Measurements from ENCODE around the gene TMEM170B. TPM values are rescaled to one million over a fixed set of nuclear protein-coding genes. Genes with fewer than 3 reads are reported as not detected.

Gene TMEM170B
- total and polyA plus RNA-seq, 2 experiments from 2014 or later, result 0.14 to 0.54 TPM

DNA sequence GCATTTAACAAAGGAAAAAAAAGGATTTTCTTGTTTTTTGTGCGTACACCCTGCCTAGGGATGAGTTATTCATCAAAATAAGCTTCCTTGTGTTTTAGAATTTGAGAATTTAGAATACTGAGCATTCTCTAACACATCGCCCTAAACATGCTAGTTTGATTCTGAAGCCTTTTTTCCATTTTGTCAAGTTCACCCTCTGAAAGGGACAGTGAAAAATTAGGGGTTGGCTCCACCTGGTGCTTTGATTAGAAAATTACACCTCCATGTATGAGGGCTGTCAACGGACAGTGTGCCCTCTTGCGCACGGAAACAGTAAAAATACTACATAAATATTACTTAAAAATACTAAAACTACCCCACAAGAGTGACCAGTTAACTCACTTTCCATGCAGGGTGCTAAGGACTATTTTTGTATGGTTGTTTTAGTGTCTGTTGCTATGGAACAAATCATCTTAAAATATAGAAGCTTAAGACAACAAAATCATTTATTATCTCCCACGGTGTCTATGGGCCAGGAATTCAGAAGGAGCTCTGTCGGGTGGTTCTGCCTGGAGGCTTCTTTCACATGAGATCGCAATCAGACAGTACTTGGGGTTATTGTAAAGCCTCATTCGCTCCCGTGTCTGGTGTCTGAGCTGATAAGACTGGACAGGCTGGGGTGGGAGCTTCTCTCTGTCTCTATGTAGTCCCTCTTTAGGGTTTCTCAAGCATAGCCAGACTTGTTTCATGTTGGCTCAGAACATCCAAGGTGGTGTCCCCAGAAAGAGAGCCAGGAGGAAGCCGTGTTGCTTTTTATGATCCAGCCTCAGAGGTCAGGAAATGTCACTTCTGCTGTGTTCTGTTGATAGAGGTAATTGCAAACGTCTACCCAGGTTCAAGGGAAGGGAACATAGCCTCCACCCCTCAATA lies 41.1 kb upstream of the TMEM170B start:
- Histone ChIP-seq H3K79me2 (ENCODE audit: insufficient read depth) (no peaks in the 10 kb centered on the region), H3K4me2 (ENCODE audit: unreplicated experiment) (no peak overlapping the region), H3K9me2 (ENCODE audit: insufficient read depth) (no peaks in the 10 kb centered on the region), H2AFZ (peak overlapping the region; percentile 10; the same call in 1 of the 2 replicates), H3K9me3 (ENCODE audit: low read depth) (no peaks in the 10 kb centered on the region), H4K20me1 (ENCODE audit: insufficient read depth) (no peaks in the 10 kb centered on the region), H3K9ac (no peak overlapping the region), H3K27ac (no peak overlapping the region), H3K27me3 (replicated peaks; ENCODE audit: insufficient read depth) (no peaks in the 10 kb centered on the region), H3K4me1 (ENCODE audit: insufficient read depth) (peaks cover 10% of the 10 kb centered on the region), H3K4me3 (no peak overlapping the region), H3F3A (ENCODE audit: insufficient read depth) (no peaks in the 10 kb centered on the region), H3K36me3 (ENCODE audit: low read depth) (no peaks in the 10 kb centered on the region)
- in situ Hi-C loops (cut with MboI), result loop anchor here (10.0 to 25.0 kb wide), 2 partner anchors 352 to 534 kb away; no protein-coding TSS in a partner anchor
- peak; percentile 86 for DNase-seq
- 32 to 34% methylated on average over 12 of the region's 12 CpGs for WGBS, 2 experiments (ENCODE audit: low coverage in 1 of 2, low lambda C conversion rate in 2 of 2, missing lambda C conversion rate in 2 of 2)
- no peak for TF ChIP-seq EZH2phosphoT487 (IDR thresholded peaks at IDR 0.05; ENCODE audit: insufficient read depth, low read depth)
- no peak for TF ChIP-seq EZH2 (IDR thresholded peaks at IDR 0.05; ENCODE audit: insufficient read depth, poor library complexity, severe bottlenecking)

DNA sequence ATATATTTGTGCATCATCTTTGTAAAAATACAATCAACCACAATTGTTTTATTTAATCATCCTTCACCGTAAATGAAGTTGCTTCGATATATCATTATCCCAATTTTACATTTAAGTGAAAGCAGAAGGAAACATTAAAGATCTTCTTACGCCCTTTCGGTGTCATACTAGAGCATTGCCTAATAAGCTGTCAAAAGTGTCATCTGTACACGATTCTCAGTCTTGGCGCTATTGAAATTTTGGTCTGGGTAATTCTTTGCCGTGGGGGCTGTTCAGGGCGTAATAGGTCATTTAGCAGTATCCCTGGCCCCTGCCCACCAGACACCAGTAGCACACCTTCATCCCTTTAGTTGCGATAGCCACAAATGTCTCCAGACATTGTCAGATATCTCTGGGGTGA lies 40.4 kb upstream of the TMEM170B start:
- no peak for TF ChIP-seq EZH2phosphoT487 (IDR thresholded peaks at IDR 0.05; ENCODE audit: insufficient read depth, low read depth)
- TF ChIP-seq EZH2 (IDR thresholded peaks at IDR 0.05; ENCODE audit: insufficient read depth, poor library complexity, severe bottlenecking), result no peak
- no peaks in the 10 kb centered on the region for H3K9me2 ChIP-seq (ENCODE audit: insufficient read depth)
- no peaks in the 10 kb centered on the region for H3F3A ChIP-seq (ENCODE audit: insufficient read depth)
- no peaks in the 10 kb centered on the region for H3K27me3 ChIP-seq (replicated peaks; ENCODE audit: insufficient read depth)
- H3K9ac ChIP-seq, result no peak overlapping the region
- H4K20me1 ChIP-seq (ENCODE audit: insufficient read depth), result no peaks in the 10 kb centered on the region
- no peak for DNase-seq
- H3K36me3 ChIP-seq (ENCODE audit: low read depth), result no peaks in the 10 kb centered on the region
- in situ Hi-C loops (cut with MboI), result loop anchor here (10.0 to 25.0 kb wide), 2 partner anchors 352 to 535 kb away; no protein-coding TSS in a partner anchor
- H3K79me2 ChIP-seq (ENCODE audit: insufficient read depth), result no peaks in the 10 kb centered on the region
- H3K27ac ChIP-seq, result no peak overlapping the region
- H3K4me1 ChIP-seq (ENCODE audit: insufficient read depth), result peaks cover 10% of the 10 kb centered on the region
- no peak overlapping the region for H2AFZ ChIP-seq
- H3K9me3 ChIP-seq (ENCODE audit: low read depth), result no peaks in the 10 kb centered on the region
- 91 to 94% methylated on average over 9 of the region's 9 CpGs for WGBS, 2 experiments (ENCODE audit: low coverage in 1 of 2, low lambda C conversion rate in 2 of 2, missing lambda C conversion rate in 2 of 2)
- no peak overlapping the region for H3K4me2 ChIP-seq (ENCODE audit: unreplicated experiment)
- H3K4me3 ChIP-seq, result no peak overlapping the region

DNA sequence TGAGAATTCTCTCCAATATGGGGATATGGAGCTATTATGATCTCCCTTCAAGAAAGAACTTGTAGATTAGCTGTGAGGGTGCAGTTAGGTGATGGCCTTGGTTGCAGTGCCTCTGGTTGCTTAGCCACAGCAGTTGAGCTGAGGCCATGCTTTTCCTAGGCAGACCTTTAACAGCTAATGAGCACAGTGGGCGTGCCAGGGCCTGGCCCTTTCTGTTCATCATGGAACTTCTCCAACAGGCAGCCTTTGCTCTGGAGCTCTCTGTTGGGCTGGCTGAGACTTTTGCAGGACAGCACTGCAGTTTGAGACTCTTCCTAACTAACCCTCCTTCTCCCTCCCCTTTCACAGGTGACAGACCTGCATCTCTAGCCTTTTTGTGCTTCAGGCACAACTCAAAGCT lies 39.7 kb upstream of the TMEM170B start:
- no peaks in the 10 kb centered on the region for H4K20me1 ChIP-seq (ENCODE audit: insufficient read depth)
- no peak overlapping the region for H2AFZ ChIP-seq
- no peaks in the 10 kb centered on the region for H3K9me3 ChIP-seq (ENCODE audit: low read depth)
- TF ChIP-seq EZH2phosphoT487 (IDR thresholded peaks at IDR 0.05; ENCODE audit: insufficient read depth, low read depth), result no peak
- no peak for TF ChIP-seq EZH2 (IDR thresholded peaks at IDR 0.05; ENCODE audit: insufficient read depth, poor library complexity, severe bottlenecking)
- no peaks in the 10 kb centered on the region for H3K27me3 ChIP-seq (replicated peaks; ENCODE audit: insufficient read depth)
- H3F3A ChIP-seq (ENCODE audit: insufficient read depth), result no peaks in the 10 kb centered on the region
- no peak overlapping the region for H3K9ac ChIP-seq
- H3K79me2 ChIP-seq (ENCODE audit: insufficient read depth), result no peaks in the 10 kb centered on the region
- H3K27ac ChIP-seq, result no peak overlapping the region
- peak; percentile 3 for DNase-seq
- peaks cover 6% of the 10 kb centered on the region for H3K4me1 ChIP-seq (ENCODE audit: insufficient read depth)
- H3K4me3 ChIP-seq, result no peak overlapping the region
- no peak overlapping the region for H3K4me2 ChIP-seq (ENCODE audit: unreplicated experiment)
- H3K36me3 ChIP-seq (ENCODE audit: low read depth), result no peaks in the 10 kb centered on the region
- H3K9me2 ChIP-seq (ENCODE audit: insufficient read depth), result no peaks in the 10 kb centered on the region
- in situ Hi-C loops (cut with MboI), result loop anchor here (10.0 to 25.0 kb wide), 2 partner anchors 353 to 536 kb away; no protein-coding TSS in a partner anchor
- 86 to 90% methylated on average over 1 of the region's 1 CpG for WGBS, 2 experiments (ENCODE audit: low coverage in 1 of 2, low lambda C conversion rate in 2 of 2, missing lambda C conversion rate in 2 of 2)

DNA sequence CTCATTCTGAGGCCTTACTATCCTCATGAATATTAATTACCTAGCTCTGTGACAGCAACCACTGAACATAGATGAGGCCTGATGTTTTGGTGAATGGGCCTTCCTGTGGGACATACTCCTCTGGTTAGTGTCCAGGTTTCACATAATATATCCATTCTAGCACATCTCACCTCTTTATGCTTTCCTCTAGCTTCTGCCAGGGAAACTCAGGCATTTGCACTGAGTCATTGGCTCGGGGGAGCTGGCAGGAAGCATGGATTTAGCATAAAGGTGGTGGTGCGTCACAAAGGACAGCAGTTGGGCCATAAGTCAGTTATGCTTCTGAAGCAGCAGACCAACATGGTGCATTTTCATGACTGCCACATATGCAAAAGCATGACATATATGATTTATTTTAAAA lies 37.5 kb upstream of the TMEM170B start:
- Histone ChIP-seq H3K79me2 (ENCODE audit: insufficient read depth) (no peaks in the 10 kb centered on the region), H3K9me2 (ENCODE audit: insufficient read depth) (no peaks in the 10 kb centered on the region), H3K27me3 (replicated peaks; ENCODE audit: insufficient read depth) (no peaks in the 10 kb centered on the region), H3K4me3 (no peak overlapping the region), H3F3A (ENCODE audit: insufficient read depth) (no peaks in the 10 kb centered on the region), H3K9me3 (ENCODE audit: low read depth) (no peaks in the 10 kb centered on the region), H3K36me3 (ENCODE audit: low read depth) (no peaks in the 10 kb centered on the region), H4K20me1 (ENCODE audit: insufficient read depth) (no peaks in the 10 kb centered on the region), H3K4me1 (ENCODE audit: insufficient read depth) (peaks cover 6% of the 10 kb centered on the region), H2AFZ (no peak overlapping the region), H3K9ac (no peak overlapping the region), H3K4me2 (ENCODE audit: unreplicated experiment) (no peak overlapping the region), H3K27ac (no peak overlapping the region)
- no peak for TF ChIP-seq EZH2phosphoT487 (IDR thresholded peaks at IDR 0.05; ENCODE audit: insufficient read depth, low read depth)
- no peak for TF ChIP-seq EZH2 (IDR thresholded peaks at IDR 0.05; ENCODE audit: insufficient read depth, poor library complexity, severe bottlenecking)
- 60 to 66% methylated on average over 2 of the region's 2 CpGs for WGBS, 2 experiments (ENCODE audit: low coverage in 1 of 2, low lambda C conversion rate in 2 of 2, missing lambda C conversion rate in 2 of 2)
- in situ Hi-C loops (cut with MboI), result no loop called here
- DNase-seq, result peak; percentile 68
